IMR-90 (cell line): ENCODE data around the gene C12orf60. TPM values are rescaled to one million over a fixed set of nuclear protein-coding genes. Genes with fewer than 3 reads are reported as not detected.

Source experiments
- ATAC-seq: fragments of 200-7000 bp; cut with Tn5 transposase; 2 replicates; pipeline ENCODE4 v1.9.1; 2020; ENCODE audit warnings: low read depth, mild to moderate bottlenecking, moderate library complexity
- BruUV-seq: library from RNA; stranded (reverse); fragments of 400-500 nt; replicated peaks from 2 replicates; lab custom pipeline; 2021; lab: Mats Ljungman, UMichigan
- CTCF ChIA-PET: fragments of 300-600 bp; formaldehyde crosslinking; extraction: SDS; loops from one replicate; lab custom pipeline; 2021; ENCODE audit warnings: antibody characterized with exemption; lab: Yijun Ruan, JAX
- POLR2A ChIA-PET: fragments of 300-600 bp; sonication (Branson Sonifier 250); formaldehyde crosslinking; loops from one replicate; lab custom pipeline; 2022; ENCODE audit warnings: antibody characterized with exemption; ENCODE audit not compliant: unreplicated experiment; lab: Charles Lee
- DNase-seq: peaks from one replicate; pipeline ENCODE4 v3.0.0; 2013
- H2AFZ ChIP-seq: replicated peaks from 2 replicates; pipeline ENCODE3; 2013; ENCODE audit warnings: low read length, mild to moderate bottlenecking; ENCODE audit not compliant: poor library complexity
- H2AK5ac ChIP-seq: 2 replicates; pipeline ENCODE4 v1.6.1; 2013; ENCODE audit warnings: low read depth, low read length, inconsistent platforms
- H2AK9ac ChIP-seq: replicated peaks from 2 replicates; pipeline ENCODE3; 2013; ENCODE audit warnings: mild to moderate bottlenecking, low read depth, low read length, moderate library complexity; ENCODE audit not compliant: poor library complexity
- H2BK120ac ChIP-seq: 2 replicates; pipeline ENCODE4 v1.6.1; 2013; ENCODE audit warnings: low read depth, low read length, inconsistent platforms
- H2BK15ac ChIP-seq: 3 replicates; pipeline ENCODE4 v1.6.1; 2013; ENCODE audit warnings: low read depth, low read length, inconsistent platforms
- H2BK20ac ChIP-seq: 2 replicates; pipeline ENCODE4 v1.6.1; 2013; ENCODE audit warnings: low read depth, mild to moderate bottlenecking, inconsistent platforms, low read length, moderate library complexity
- H2BK5ac ChIP-seq: 2 replicates; pipeline ENCODE4 v1.6.1; 2013; ENCODE audit warnings: mild to moderate bottlenecking, low read depth, low read length, inconsistent platforms; ENCODE audit not compliant: poor library complexity, severe bottlenecking
- H3K14ac ChIP-seq: replicated peaks from 2 replicates; pipeline ENCODE4 v1.6.1; 2013; ENCODE audit warnings: low read depth, low read length, inconsistent platforms
- H3K18ac ChIP-seq: 2 replicates; pipeline ENCODE4 v1.6.1; 2013; ENCODE audit warnings: low read depth, low read length, control low read depth
- H3K23ac ChIP-seq: 2 replicates; pipeline ENCODE4 v1.6.1; 2013; ENCODE audit warnings: low read depth, low read length, inconsistent platforms
- H3K27ac ChIP-seq: 2 replicates; pipeline ENCODE4 v1.5.1; 2013; ENCODE audit warnings: mild to moderate bottlenecking, control low read depth, low read length; ENCODE audit not compliant: insufficient read depth
- H3K27me3 ChIP-seq: 2 replicates; pipeline ENCODE4 v1.6.1; 2013; ENCODE audit warnings: low read length; ENCODE audit not compliant: control insufficient read depth, insufficient read depth
- H3K36me3 ChIP-seq: 2 replicates; pipeline ENCODE4 v1.6.1; 2013; ENCODE audit warnings: low read length, mixed read lengths; ENCODE audit not compliant: control insufficient read depth, insufficient read depth
- H3K4ac ChIP-seq: 2 replicates; pipeline ENCODE4 v1.6.1; 2013; ENCODE audit warnings: low read depth, low read length, inconsistent platforms
- H3K4me1 ChIP-seq: 2 replicates; pipeline ENCODE4 v1.6.1; 2013; ENCODE audit warnings: low read length, mixed read lengths; ENCODE audit not compliant: control insufficient read depth, insufficient read depth
- H3K4me2 ChIP-seq: 2 replicates; pipeline ENCODE4 v1.6.1; 2013; ENCODE audit warnings: low read depth, mild to moderate bottlenecking, control low read depth, low read length, moderate library complexity
- H3K4me3 ChIP-seq: 2 replicates; pipeline ENCODE4 v1.5.1; 2013; ENCODE audit warnings: low read depth, mild to moderate bottlenecking, control low read depth, low read length, moderate library complexity; ENCODE audit not compliant: insufficient read depth
- H3K56ac ChIP-seq: 2 replicates; pipeline ENCODE4 v1.6.1; 2013; ENCODE audit warnings: low read length, inconsistent platforms; ENCODE audit not compliant: insufficient read depth; ENCODE audit errors: extremely low read depth
- H3K79me1 ChIP-seq, 2 experiments: 2 replicates each; pipeline ENCODE4 v1.6.1; 2013; ENCODE audit warnings: low read length in 2 of 2, inconsistent platforms in 1 of 2, low read depth in 1 of 2
- H3K9ac ChIP-seq: 2 replicates; pipeline ENCODE4 v1.6.1; 2013; ENCODE audit warnings: low read depth, low read length, control low read depth
- H3K9me1 ChIP-seq: 2 replicates; pipeline ENCODE4 v1.6.1; 2013; ENCODE audit warnings: low read length, inconsistent platforms; ENCODE audit not compliant: insufficient read depth
- H3K9me3 ChIP-seq: 2 replicates; pipeline ENCODE4 v1.6.1; 2013; ENCODE audit warnings: low read length; ENCODE audit not compliant: control insufficient read depth, insufficient read depth
- H4K20me1 ChIP-seq: 2 replicates; pipeline ENCODE4 v1.6.1; 2013; ENCODE audit warnings: low read length, inconsistent platforms; ENCODE audit not compliant: insufficient read depth
- H4K5ac ChIP-seq: 2 replicates; pipeline ENCODE4 v1.6.1; 2013; ENCODE audit warnings: mild to moderate bottlenecking, low read depth, low read length, control low read depth
- H4K8ac ChIP-seq, 2 experiments: 2 replicates each; pipeline ENCODE4 v1.6.1; 2013; ENCODE audit warnings: low read depth in 2 of 2, low read length in 2 of 2, control low read depth in 1 of 2, inconsistent platforms in 1 of 2
- H4K91ac ChIP-seq: 2 replicates; pipeline ENCODE4 v1.6.1; 2013; ENCODE audit warnings: low read depth, low read length, inconsistent platforms; ENCODE audit not compliant: insufficient read depth
- BHLHE40 ChIP-seq: fragments of 150-350 bp; IDR thresholded peaks from 2 replicates; pipeline ENCODE4 v1.6.1; 2016; ENCODE audit warnings: mild to moderate bottlenecking, low read depth, low read length
- CEBPB ChIP-seq: IDR thresholded peaks from 2 replicates; pipeline ENCODE4 v1.6.1; 2012; ENCODE audit warnings: low read depth, low read length, improper control_type of control experiment
- CHD1 ChIP-seq: IDR thresholded peaks from 2 replicates; pipeline ENCODE4 v1.6.1; 2012; ENCODE audit warnings: low read depth, low read length, improper control_type of control experiment
- ELK1 ChIP-seq: fragments of 150-350 bp; IDR thresholded peaks from 2 replicates; pipeline ENCODE4 v1.6.1; 2016; ENCODE audit warnings: low read depth, mild to moderate bottlenecking, low read length, moderate library complexity, borderline replicate concordance
- MAFK ChIP-seq: IDR thresholded peaks from 2 replicates; pipeline ENCODE4 v1.6.1; 2012; ENCODE audit warnings: low read depth, low read length, improper control_type of control experiment
- MAZ ChIP-seq: IDR thresholded peaks from 2 replicates; pipeline ENCODE4 v1.6.1; 2012; ENCODE audit warnings: low read depth, mild to moderate bottlenecking, low read length, improper control_type of control experiment, moderate library complexity, borderline replicate concordance
- MXI1 ChIP-seq: IDR thresholded peaks from 2 replicates; pipeline ENCODE4 v1.6.1; 2012; ENCODE audit warnings: low read depth, mild to moderate bottlenecking, low read length, moderate library complexity, borderline replicate concordance
- NFE2L2 ChIP-seq: fragments of 150-350 bp; IDR thresholded peaks from 2 replicates; pipeline ENCODE4 v1.6.1; 2016; ENCODE audit warnings: low read depth, mild to moderate bottlenecking, low read length
- POLR2A ChIP-seq: IDR thresholded peaks from 2 replicates; pipeline ENCODE4 v1.6.1; 2012; ENCODE audit warnings: mild to moderate bottlenecking, low read depth, low read length
- RAD21 ChIP-seq: IDR thresholded peaks from 2 replicates; pipeline ENCODE4 v1.6.1; 2012; ENCODE audit warnings: low read length, improper control_type of control experiment
- RFX5 ChIP-seq: IDR thresholded peaks from 2 replicates; pipeline ENCODE4 v1.8.0; 2012; ENCODE audit warnings: low read depth, mild to moderate bottlenecking, low read length, moderate library complexity
- SMC3 ChIP-seq: fragments of 150-350 bp; IDR thresholded peaks from 2 replicates; pipeline ENCODE4 v1.6.1; 2016; ENCODE audit warnings: low read depth, mild to moderate bottlenecking, antibody characterized with exemption, low read length, moderate library complexity
- WGBS, 2 experiments: methylation state at CpG; one replicate each; pipeline versions ENCODE4 v1.1.5 to v1.1.7; 2013; ENCODE audit warnings: missing lambda C conversion rate in 2 of 2; ENCODE audit not compliant: insufficient read length in 1 of 2; ENCODE audit errors: extremely low coverage in 2 of 2; 5-methylcytosine and 5-hydroxymethylcytosine counted together
- dilution Hi-C: fragments of 300-500 bp; cut with HindIII; formaldehyde crosslinking; loops from one replicate; pipeline ENCODE4 v1.14.3; 2018; ENCODE audit warnings: low sequenced_read_pairs; ENCODE audit not compliant: unreplicated experiment
- in situ Hi-C: fragments of 300-500 bp; cut with MboI; formaldehyde crosslinking; loops from 3 replicates; pipeline ENCODE4 v1.14.3; 2019; ENCODE audit warnings: low sequenced_read_pairs, inconsistent platforms, mixed read lengths
- intact Hi-C: fragments of 100-400 bp; cut with micrococcal nuclease; formaldehyde crosslinking; loops from 2 replicates; pipeline ENCODE4 v1.10.0; 2022
- polyA plus RNA-seq, 3 experiments: library from polyadenylated mRNA; depleted of rRNA; stranded (reverse); fragments of >200 nt; gene quantifications; 2 replicates each; pipeline ENCODE4 v1.2.3, GENCODE V29; 2012; ENCODE audit warnings: low replicate concordance in 1 of 3
- total RNA-seq: library from RNA; depleted of rRNA; stranded (reverse); fragments of >200 nt; gene quantifications from 2 replicates; pipeline ENCODE4 v1.2.3, GENCODE V29; 2012
- TF ChIP-seq, protein P1 (sequence below): conservative IDR thresholded peaks from 2 replicates; pipeline ENCODE4 v1.5.1; 2012; ENCODE audit warnings: mild to moderate bottlenecking, low read depth, low read length, improper control_type of control experiment
- TF ChIP-seq, protein P2 (sequence below): fragments of 150-350 bp; IDR thresholded peaks from 2 replicates; pipeline ENCODE4 v1.6.1; 2017; ENCODE audit warnings: mild to moderate bottlenecking, antibody characterized with exemption, low read length, low read depth

C12orf60 gene
- total and polyA plus RNA-seq, 2 of the 4 experiments (the other 2 are of a cell fraction): 1.1 TPM

- in situ Hi-C loops (no loop called here), intact Hi-C loops (no loop called here), dilution Hi-C loops (no loop called here)
- H3K56ac ChIP-seq: no peak overlapping the region
- no peaks in the 10 kb centered on the region for H3K9me1 ChIP-seq
- no peak overlapping the region for H2BK120ac ChIP-seq
- H3K14ac ChIP-seq: no peak overlapping the region
- H4K20me1 ChIP-seq: no peaks in the 10 kb centered on the region
- H3K27ac ChIP-seq: no peak overlapping the region
- H4K8ac ChIP-seq: no peak overlapping the region
- no peak overlapping the region for H3K18ac ChIP-seq
- H2BK5ac ChIP-seq: no peak overlapping the region
- no peak overlapping the region for H4K5ac ChIP-seq
- H3K23ac ChIP-seq: no peak overlapping the region
- no peak overlapping the region for H2BK15ac ChIP-seq
- no peaks in the 10 kb centered on the region for H3K79me1 ChIP-seq
- H3K4ac ChIP-seq: no peak overlapping the region
- H2AK9ac ChIP-seq: no peak overlapping the region
- H3K9ac ChIP-seq: no peak overlapping the region
- DNase-seq (no peak), ATAC-seq (no peak)
- ChIA-PET CTCF (interaction anchor here (0.7 to 2.3 kb wide), 8 partner anchors 12 to 411 kb away, joined by 3 to 7 read pairs (median 4); partner anchors contain the start of gene RERG), POLR2A (no interaction called here)
- no peaks in the 10 kb centered on the region for H3K4me1 ChIP-seq
- H4K91ac ChIP-seq: no peak overlapping the region
- H3K36me3 ChIP-seq: no peaks in the 10 kb centered on the region
- WGBS, 2 experiments: 50% methylated on average over 1 of the region's 5 CpGs; no CpG with 5 or more reads in 1 of the 2 experiments
- H3K4me3 ChIP-seq: no peak overlapping the region
- H3K4me2 ChIP-seq: no peak overlapping the region
- TF ChIP-seq, protein P1, sequence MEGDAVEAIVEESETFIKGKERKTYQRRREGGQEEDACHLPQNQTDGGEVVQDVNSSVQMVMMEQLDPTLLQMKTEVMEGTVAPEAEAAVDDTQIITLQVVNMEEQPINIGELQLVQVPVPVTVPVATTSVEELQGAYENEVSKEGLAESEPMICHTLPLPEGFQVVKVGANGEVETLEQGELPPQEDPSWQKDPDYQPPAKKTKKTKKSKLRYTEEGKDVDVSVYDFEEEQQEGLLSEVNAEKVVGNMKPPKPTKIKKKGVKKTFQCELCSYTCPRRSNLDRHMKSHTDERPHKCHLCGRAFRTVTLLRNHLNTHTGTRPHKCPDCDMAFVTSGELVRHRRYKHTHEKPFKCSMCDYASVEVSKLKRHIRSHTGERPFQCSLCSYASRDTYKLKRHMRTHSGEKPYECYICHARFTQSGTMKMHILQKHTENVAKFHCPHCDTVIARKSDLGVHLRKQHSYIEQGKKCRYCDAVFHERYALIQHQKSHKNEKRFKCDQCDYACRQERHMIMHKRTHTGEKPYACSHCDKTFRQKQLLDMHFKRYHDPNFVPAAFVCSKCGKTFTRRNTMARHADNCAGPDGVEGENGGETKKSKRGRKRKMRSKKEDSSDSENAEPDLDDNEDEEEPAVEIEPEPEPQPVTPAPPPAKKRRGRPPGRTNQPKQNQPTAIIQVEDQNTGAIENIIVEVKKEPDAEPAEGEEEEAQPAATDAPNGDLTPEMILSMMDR: no peak
- TF ChIP-seq, protein P2, sequence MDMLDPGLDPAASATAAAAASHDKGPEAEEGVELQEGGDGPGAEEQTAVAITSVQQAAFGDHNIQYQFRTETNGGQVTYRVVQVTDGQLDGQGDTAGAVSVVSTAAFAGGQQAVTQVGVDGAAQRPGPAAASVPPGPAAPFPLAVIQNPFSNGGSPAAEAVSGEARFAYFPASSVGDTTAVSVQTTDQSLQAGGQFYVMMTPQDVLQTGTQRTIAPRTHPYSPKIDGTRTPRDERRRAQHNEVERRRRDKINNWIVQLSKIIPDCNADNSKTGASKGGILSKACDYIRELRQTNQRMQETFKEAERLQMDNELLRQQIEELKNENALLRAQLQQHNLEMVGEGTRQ: no peak
- no peak for TF ChIP-seq RAD21
- TF ChIP-seq POLR2A: no peak
- no peak for TF ChIP-seq MAFK
- TF ChIP-seq BHLHE40: no peak
- TF ChIP-seq CEBPB: no peak
- no peak for TF ChIP-seq SMC3
- TF ChIP-seq MXI1: no peak
- TF ChIP-seq CHD1: no peak
- no peak for TF ChIP-seq MAZ
- TF ChIP-seq NFE2L2: no peak
- TF ChIP-seq RFX5: no peak
- no peak for TF ChIP-seq ELK1
- no peaks in the 10 kb centered on the region for H3K9me3 ChIP-seq
- no peak overlapping the region for H2BK20ac ChIP-seq
- H3K27me3 ChIP-seq: peaks cover 2% of the 10 kb centered on the region; the same call in 1 of the 2 replicates
- no peak overlapping the region for H2AK5ac ChIP-seq
- BruUV-seq: no TSS peak
- H2AFZ ChIP-seq: no peak overlapping the region
These were observed 6.9 kb downstream of the C12orf60 start for GRCh38 chr12:14810167-14810952.
